ENCODE results near the gene BCL11A. TPM values are rescaled to one million over a fixed set of nuclear protein-coding genes. Genes with fewer than 3 reads are reported as not detected.

Gene BCL11A
- polyA plus RNA-seq, 3 donors: 12.7 to 14.2 (median 12.8) TPM

- DNase-seq (ENCODE audit: extremely low read depth in 1 of 11, low read depth in 9 of 11, low spot score in 4 of 11): no peak
Observed at GRCh38 chr2:60567919-60568768, 14.7 kb upstream of the BCL11A start.

DNA sequence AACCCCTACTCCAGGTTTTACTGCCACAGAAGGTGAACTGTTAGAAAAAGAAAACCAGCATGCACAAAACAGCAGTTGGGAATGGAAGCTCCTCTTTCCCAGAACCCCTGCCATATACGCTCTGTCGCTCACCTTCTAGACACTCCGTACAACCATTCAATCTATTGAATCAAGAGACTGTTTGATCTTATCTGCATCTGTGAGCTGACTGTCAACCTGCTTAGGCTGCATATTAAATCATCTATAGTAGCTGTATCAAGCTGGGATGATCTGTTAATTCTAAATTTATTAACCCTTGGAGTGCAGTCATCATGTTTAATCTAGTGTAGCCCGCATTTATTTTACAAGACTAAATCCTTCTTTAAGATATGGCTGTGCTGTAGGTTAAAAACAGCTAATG, 13.6 kb upstream of the BCL11A start:
- DNase-seq (ENCODE audit: extremely low read depth in 1 of 11, low read depth in 9 of 11, low spot score in 4 of 11): no peak

DNA sequence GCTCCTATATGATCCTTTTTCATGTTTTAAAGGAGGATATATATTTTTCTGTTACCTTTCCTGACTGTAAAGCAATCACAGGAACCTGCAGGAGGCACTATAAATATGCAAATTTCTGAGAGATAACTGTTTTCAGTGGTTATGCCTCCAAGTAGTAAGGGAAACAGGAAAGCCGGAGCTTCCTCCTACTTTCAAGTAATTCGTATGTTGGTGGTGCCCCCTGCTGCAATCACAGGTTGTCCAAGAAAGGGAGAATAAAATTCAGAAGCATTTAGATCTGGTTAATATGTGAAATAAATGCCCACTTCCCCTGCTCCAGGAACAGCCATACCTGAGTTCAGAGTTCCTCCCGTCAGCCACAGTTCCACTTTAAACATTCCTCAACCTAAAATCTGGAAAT, 12.0 kb upstream of the BCL11A start:
- DNase-seq (ENCODE audit: extremely low read depth in 1 of 11, low read depth in 9 of 11, low spot score in 4 of 11): peak in 1 of 11 donors; percentile 45

- no peak for DNase-seq (ENCODE audit: extremely low read depth in 1 of 11, low read depth in 9 of 11, low spot score in 4 of 11)
Observed at GRCh38 chr2:60560734-60561644, 7.5 kb upstream of the BCL11A start.

GRCh38 chr2:60559880-60560279, 6.4 kb upstream of the BCL11A start:
- no peak for DNase-seq (ENCODE audit: extremely low read depth in 1 of 11, low read depth in 9 of 11, low spot score in 4 of 11)

- DNase-seq (ENCODE audit: extremely low read depth in 1 of 11, low read depth in 9 of 11, low spot score in 4 of 11): no peak
Observed at GRCh38 chr2:60558536-60558935, 5.1 kb upstream of the BCL11A start.

GRCh38 chr2:60557486-60557864, 4.0 kb upstream of the BCL11A start:
- no peak for DNase-seq (ENCODE audit: extremely low read depth in 1 of 11, low read depth in 9 of 11, low spot score in 4 of 11)

- DNase-seq (ENCODE audit: extremely low read depth in 1 of 11, low read depth in 9 of 11, low spot score in 4 of 11): no peak
Observed at GRCh38 chr2:60556576-60557485, 3.4 kb upstream of the BCL11A start.

DNA sequence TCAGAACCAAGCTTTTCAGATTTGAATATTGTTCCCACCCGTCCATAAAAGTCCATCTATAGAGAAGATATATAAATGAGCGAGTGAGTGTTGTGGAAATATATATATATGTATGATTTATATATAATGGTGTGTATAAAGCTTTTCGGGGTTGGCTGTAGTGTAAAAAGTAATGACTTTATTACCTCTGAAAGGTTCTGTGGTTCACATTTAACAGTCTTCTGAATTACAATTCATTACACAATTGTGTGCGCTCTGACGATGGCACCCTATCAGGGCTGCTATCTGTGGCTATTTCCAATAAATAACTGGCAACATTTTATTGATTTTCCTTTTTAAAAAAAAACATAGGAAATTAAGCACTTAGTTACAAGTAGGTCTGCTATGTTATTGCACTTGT, 2.7 kb upstream of the BCL11A start:
- DNase-seq (ENCODE audit: extremely low read depth in 1 of 11, low read depth in 9 of 11, low spot score in 4 of 11): no peak

- no peak for DNase-seq (ENCODE audit: extremely low read depth in 1 of 11, low read depth in 9 of 11, low spot score in 4 of 11)
Observed at GRCh38 chr2:60555783-60556139, 2.3 kb upstream of the BCL11A start.

DNA sequence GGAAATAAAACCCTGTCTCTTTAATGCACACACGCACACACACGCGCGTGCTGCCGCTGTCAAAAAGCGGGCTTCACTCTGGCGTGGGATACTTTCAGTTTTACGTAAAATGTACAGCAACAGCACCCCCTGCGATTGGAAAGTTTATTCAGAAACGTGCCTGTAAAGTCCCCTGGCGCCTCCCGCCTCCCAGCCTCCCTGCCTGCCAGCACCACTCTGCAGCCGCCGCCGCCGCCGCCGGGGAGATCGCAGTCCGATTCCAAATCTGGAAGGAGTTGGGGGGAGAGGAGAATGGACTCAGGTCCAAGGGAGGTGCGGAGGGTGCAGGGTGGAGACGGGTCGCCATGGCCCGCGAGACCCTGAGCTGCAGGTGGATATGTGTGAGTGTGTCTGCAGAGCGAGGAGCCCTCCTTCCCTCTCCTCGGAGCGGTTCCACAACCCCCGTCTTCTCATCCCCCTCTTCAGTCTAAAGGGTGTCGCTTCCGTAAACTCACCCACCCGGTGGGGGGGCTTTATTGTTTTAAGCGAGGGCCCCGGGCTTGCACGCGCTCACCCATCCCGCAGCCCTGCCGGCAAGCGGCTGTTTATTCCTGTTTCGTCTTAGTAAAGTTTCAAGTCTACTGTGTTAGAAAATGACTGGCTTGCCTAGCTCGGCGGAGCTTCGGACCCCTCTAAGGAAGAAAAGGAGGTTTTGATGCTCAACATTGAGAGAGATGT, 1.8 kb upstream of the BCL11A start:
- DNase-seq (ENCODE audit: extremely low read depth in 1 of 11, low read depth in 9 of 11, low spot score in 4 of 11): peak in 3 of 11 donors; percentile 71 to 82 (median 73)

DNA sequence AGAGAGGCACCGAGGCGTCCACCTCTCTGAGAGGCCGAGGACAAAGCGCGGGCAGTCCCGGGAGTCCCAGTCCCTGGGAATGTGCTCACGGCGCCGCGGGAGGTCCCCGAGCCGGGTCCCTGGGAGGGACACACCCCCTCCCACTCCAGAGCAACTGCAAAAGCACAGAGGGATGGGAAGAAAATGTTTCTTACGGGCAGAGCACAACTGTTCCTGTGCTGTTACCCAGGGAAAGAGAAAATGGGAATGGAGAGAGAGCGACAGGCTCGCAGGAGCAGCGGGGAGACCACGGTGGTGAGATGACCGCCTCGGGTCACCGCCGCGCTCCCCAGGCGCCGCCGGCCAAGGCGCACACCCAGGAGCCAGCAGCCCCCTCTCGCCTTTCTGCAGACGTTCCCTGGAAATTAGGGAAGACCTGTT, 1.2 kb upstream of the BCL11A start:
- no peak for DNase-seq (ENCODE audit: extremely low read depth in 1 of 11, low read depth in 9 of 11, low spot score in 4 of 11)

DNA sequence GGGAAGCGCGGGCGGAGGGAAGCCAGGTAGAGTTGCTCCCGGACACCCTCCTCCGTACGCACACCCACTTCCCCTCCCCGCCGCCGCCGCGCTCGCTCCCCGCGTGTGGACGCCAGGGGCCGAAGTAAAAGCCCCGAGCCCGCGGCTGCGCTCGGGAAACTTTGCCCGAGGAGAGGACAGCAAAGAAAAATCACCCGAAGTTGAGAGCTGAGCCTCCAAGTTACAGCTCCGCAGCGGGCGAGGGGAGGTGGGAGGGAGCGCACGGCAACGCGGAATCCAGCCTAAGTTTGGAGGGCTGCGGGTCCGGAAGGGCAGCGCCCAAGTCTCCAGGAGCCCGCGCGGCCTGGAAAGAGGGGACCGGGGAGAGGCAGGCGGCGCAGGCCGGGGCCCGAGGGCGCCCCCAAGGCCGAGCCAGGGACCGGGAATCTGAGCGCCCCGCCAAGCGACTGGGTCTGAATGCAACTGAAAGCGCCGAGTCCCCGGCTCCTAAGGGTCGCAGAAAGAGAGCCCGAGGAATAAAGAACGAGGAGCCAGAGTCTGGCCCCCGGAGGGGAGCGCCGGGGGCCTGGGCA, 706 bp upstream of the BCL11A start:
- DNase-seq (ENCODE audit: extremely low read depth in 1 of 11, low read depth in 9 of 11, low spot score in 4 of 11): no peak

DNA sequence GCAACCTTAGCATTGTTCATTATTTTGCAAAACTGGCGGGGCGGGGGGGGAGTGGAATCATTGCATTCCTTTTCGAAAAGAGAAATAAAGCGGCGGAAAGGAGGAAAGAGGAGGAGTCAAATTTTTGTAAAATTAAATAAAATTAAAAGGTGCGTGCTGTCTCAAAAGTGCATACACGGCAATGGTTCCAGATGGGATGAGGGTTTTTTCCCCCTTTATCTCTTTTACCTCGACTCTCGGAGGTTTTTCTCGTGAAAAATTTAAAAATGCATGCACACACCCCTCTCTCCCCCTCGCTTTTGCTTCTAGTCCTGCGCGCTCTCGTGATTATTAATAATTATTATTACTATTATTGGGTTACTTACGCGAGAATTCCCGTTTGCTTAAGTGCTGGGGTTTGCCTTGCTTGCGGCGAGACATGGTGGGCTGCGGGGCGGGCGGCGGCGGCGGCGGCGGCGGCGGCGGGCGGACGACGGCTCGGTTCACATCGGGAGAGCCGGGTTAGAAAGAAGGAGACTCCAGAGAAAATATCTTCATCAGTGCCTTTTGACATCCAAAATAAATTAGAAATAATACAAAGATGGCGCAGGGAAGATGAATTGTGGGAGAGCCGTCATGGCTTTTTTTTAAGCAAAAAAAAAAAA, 481 bp downstream of the BCL11A start:
- DNase-seq (ENCODE audit: extremely low read depth in 1 of 11, low read depth in 9 of 11, low spot score in 4 of 11): no peak

DNA sequence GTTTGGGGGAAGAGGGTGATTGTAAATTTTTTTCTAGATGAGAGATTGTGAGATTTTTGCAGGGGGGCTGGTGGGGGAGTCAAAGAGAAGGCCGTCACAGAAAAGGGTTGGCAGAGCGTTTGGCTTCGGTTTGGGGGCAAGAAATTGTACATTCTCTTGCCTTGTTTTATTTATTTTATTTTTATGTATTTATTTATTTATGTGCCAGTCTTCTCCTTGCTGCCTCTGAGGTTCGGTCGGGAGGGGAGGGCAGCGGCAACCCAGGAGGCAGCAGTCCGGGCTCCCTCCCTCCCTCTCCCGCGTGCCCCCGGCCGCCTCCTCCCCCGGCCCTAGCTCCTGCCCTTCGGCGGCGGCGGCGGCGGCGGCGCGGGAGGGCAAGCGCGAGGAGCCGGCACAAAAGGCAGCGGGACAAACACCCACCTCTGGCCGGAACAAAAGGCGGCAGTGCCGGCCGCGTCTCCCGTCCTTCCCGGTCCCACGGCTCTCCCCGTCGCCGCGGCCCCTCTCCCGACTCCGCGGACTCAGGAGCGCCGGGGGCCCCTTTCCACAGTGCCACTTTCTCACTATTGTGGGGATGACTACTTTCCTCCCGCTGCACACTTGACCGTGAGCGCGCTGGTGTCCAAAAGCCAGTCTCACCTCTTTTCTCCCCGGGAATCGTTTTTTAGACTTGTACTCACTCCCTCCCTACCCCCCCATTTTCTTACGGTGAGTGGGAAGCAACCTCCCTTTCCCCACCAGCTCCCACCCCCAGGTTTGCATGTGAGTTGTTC, 1.2 kb downstream of the BCL11A start:
- DNase-seq (ENCODE audit: extremely low read depth in 1 of 11, low read depth in 9 of 11, low spot score in 4 of 11): no peak

- no peak for DNase-seq (ENCODE audit: extremely low read depth in 1 of 11, low read depth in 9 of 11, low spot score in 4 of 11)
Observed at GRCh38 chr2:60551240-60552077, 2.0 kb downstream of the BCL11A start.

DNA sequence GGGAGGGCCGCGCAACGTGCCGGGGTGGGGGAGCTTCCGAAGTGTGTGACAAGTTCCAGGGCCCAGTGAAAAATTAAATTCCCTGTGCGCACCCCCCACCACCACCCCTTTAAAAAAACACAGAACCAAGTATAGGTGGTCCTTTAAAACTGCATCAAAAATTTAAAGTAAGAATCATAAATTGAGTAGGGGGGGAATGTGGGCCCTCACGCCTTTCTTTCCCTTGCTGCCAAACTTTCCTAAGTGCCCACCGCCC, 2.5 kb downstream of the BCL11A start:
- DNase-seq (ENCODE audit: extremely low read depth in 1 of 11, low read depth in 9 of 11, low spot score in 4 of 11): no peak

All from renal cortex interstitium (tissue), 11 donors.